ENCODE measurements around the gene RPL9. TPM values are rescaled to one million over a fixed set of nuclear protein-coding genes. Genes with fewer than 3 reads are reported as not detected.

Gene RPL9
- total RNA-seq, 1 experiment from 2014 or later, result 1,657 TPM

GRCh38 chr4:39446483-39446841, 12.3 kb downstream of the RPL9 start:
- Histone ChIP-seq H3K27me3 (ENCODE audit: insufficient read depth, low read length) (no peaks in the 10 kb centered on the region), H3K79me2 (ENCODE audit: insufficient read depth, low read length) (no peaks in the 10 kb centered on the region; the same call in 1 of the 2 replicates), H4K20me1 (ENCODE audit: insufficient read depth) (peaks cover 18% of the 10 kb centered on the region; the same call in 1 of the 2 replicates), H3K9ac (ENCODE audit: low read length) (no peak overlapping the region), H3K4me1 (ENCODE audit: control insufficient read depth in 1 of 2, insufficient read depth in 2 of 2, low read length in 2 of 2) (no peaks in the 10 kb centered on the region), H3K9me3 (ENCODE audit: control insufficient read depth in 1 of 2, insufficient read depth in 1 of 2, low read depth in 1 of 2, low read length in 2 of 2) (no peaks in the 10 kb centered on the region), H3K9me2 (ENCODE audit: insufficient read depth) (no peaks in the 10 kb centered on the region), H2AFZ (ENCODE audit: low read depth, low read length, poor library complexity, severe bottlenecking) (no peak overlapping the region), H3K27ac (ENCODE audit: low read depth, low read length) (no peak overlapping the region), H3K4me2 (ENCODE audit: low read length) (no peak overlapping the region), H3K36me3 (ENCODE audit: control insufficient read depth in 1 of 2, insufficient read depth in 2 of 2, low read length in 2 of 2) (peaks cover 2 to 8% of the 10 kb centered on the region in 2 experiments), H3K4me3 (replicated peaks in 1 of 2; ENCODE audit: low read depth in 1 of 2, low read length in 2 of 2) (no peak overlapping the region)
- no TSS peak for BruUV-seq (replicated peaks)
- CTCF ChIA-PET, result no interaction called here
- intact Hi-C loops (cut with micrococcal nuclease), result no loop called here
- TF ChIP-seq ELF1 (IDR thresholded peaks at IDR 0.05; ENCODE audit: borderline replicate concordance, low read depth) (no peak), YY1 (IDR thresholded peaks at IDR 0.05; ENCODE audit: extremely low read depth, insufficient replicate concordance, low read depth, low read length) (no peak), SRF (IDR thresholded peaks at IDR 0.05; ENCODE audit: low read depth) (no peak), POLR2AphosphoS5 (IDR thresholded peaks at IDR 0.05; ENCODE audit: low read depth, low read length) (no peak), ZFX (IDR thresholded peaks at IDR 0.05) (no peak), POLR2A (IDR thresholded peaks at IDR 0.05; ENCODE audit: borderline replicate concordance, extremely low read depth, insufficient read depth, insufficient read length) (no peak), MAX (IDR thresholded peaks at IDR 0.05) (no peak), EZH2 (IDR thresholded peaks at IDR 0.05) (no peak), JUND (IDR thresholded peaks at IDR 0.05) (no peak), SP1 (IDR thresholded peaks at IDR 0.05; ENCODE audit: low read depth) (no peak), CEBPB (IDR thresholded peaks at IDR 0.05; ENCODE audit: low read depth) (no peak), TCF7L2 (IDR thresholded peaks at IDR 0.05; ENCODE audit: borderline replicate concordance, extremely low read depth, insufficient read depth, insufficient read length) (no peak), ZNF274 (IDR thresholded peaks at IDR 0.05; ENCODE audit: low read depth, low read length) (no peak), REST (IDR thresholded peaks at IDR 0.05; ENCODE audit: low read depth) (no peak)
- POLR2A ChIA-PET, result no interaction called here
- RAD21 ChIA-PET (ENCODE audit: low non-redundant PET in 1 of 2, low total read pairs in 2 of 2, uncharacterized antibody in 2 of 2, unreplicated experiment in 2 of 2), result interaction anchor here in 1 of 2 experiments (0.6 kb wide), 1 partner anchor 234 kb away, joined by 5 read pairs; no protein-coding TSS in a partner anchor
- DNase-seq (ENCODE audit: low read depth, low spot score) (no peak), ATAC-seq (peak; percentile 8; the same call in 1 of the 2 replicates)

Measured in HCT116 (cell line).